GM11168 (cell line): ENCODE data around the gene PGA4.
"Not testable (repeated sequence)": the region's sequence is repeated elsewhere in the genome, so short reads cannot be mapped to it uniquely, and the experiment has no call there.

Source experiments
- in situ Hi-C: fragments of 300-500 bp; cut with MboI; formaldehyde crosslinking; loops from one replicate; pipeline ENCODE4 v1.12.0; 2022; ENCODE audit warnings: low sequenced_read_pairs; ENCODE audit not compliant: unreplicated experiment

Gene PGA4

DNA sequence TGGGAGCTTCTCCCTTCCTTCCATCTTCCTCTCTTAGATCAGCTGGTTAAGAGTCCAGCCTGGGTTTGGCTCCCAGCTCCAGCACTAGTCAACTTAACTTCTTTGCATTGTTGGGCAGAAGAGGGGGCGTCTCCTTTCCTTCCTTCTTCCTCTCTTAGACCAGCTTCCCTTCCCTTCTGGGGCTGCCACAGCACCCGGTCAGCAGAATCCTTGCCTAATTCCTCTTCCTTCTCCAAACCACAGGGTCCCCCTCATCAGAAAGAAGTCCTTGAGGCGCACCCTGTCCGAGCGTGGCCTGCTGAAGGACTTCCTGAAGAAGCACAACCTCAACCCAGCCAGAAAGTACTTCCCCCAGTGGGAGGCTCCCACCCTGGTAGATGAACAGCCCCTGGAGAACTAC lies 19.4 kb downstream of the PGA4 start:
- in situ Hi-C loops = not testable (repeated sequence)

DNA sequence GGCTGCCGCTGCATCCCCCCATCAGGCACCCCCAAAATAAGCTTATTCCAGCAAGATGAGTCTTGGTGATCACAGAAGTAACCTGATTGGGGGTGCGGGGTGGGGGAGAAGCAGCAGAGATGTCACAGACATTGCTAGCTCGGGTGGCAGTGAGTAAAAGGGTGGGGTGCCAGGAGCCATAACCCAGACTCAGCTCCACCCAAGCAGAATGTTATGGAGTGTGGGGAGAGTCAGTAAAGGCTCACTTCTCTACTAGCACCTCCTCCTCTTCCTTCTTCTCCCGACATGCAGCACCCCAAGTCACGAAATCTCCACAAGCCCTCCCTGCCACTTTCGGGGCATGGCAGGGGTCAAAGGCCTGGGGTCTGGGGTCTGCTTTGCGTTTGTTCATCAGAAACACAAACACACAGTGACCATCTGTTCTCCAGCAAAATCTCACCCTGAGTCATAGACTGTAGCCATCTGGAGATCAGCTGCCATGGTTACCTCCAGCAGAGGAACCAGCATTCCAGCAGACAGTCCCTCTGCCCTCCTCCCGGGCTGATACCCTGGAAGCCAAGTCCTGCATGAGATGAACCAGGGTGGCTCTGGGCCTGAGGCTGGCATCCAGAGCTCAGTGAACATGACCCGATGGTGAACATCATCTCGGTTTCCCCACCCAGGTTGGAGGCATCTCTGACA lies 23.3 kb downstream of the PGA4 start:
- in situ Hi-C loops = not testable (repeated sequence)

DNA sequence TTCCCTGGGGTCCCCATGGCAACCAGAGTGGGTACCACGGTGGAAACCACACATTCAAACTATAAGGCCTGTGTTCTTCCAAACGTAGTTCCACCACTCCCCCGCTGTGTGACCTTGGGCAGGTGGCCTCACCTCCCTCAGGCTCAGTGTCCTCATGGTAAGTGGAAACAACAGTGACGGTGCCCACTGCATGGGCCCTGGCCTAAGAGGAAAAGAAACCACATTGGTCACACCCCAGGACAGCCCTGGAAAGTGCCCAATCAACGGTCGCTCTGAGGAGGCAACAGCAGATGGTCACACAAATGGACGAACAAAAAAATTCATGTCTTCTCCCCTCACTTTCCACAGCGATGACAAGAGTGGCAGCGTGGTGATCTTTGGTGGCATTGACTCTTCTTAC lies 25.9 kb downstream of the PGA4 start:
- in situ Hi-C loops = not testable (repeated sequence)

DNA sequence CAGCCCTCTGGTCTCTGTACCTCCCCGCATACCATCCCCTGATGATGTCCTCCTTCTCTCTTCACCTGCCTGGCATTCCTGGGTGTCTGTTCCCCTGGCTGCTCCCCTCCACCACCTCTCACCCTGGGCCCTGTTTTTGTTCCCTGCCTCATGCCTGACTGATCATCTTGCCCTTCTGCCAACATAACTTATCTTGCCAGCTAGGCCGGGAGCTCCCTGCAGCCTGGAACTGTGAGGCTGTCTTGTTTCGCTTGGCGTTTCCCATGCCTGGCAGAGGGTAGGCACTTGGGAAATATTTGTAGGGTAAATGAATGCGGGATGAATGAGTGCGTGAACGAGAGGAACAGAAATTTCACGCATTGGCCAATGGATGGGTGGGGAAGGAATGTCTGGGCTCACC lies 27.1 kb downstream of the PGA4 start:
- in situ Hi-C loops = not testable (repeated sequence)

DNA sequence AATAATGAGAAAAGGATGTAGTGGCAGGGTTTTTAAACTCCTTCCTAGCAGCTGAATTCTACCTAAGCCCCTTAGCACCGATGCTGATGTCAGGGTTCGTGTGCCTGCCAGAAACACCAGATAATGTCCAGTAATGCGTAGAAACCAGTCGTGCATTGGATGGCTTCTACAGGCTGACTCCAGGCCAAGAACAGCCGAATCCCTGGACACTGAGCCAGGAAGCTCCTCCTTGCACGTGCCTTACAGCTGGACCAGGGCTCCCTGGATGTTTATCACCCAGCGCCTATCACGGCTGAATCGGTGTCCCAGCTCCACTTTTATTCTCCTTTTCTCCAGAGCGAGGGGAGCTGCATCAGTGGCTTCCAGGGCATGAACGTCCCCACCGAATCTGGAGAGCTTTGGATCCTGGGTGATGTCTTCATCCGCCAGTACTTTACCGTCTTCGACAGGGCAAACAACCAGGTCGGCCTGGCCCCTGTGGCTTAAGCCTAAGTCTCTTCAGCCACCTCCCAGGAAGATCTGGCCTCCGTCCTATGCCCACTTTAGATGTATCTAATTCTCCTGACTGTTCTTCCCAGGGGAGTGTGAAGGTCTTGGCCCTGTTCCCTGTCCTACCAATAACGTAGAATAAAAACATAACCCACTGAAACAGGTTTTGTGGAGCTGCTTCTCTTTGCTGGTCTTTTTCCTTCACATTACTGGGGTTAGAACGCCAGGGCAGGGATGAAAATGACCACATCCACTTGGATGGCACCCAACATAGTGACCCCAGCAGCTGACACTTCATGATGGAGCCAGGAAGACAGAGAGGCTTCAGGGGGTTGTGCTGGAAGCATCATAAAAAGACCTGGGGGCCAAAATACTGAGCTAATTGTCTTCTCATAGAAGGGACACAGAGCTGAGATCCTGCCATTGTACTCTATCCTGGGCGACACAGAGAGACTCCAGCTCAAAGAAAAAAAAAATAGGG lies 28.9 kb downstream of the PGA4 start:
- in situ Hi-C loops = not testable (repeated sequence)

DNA sequence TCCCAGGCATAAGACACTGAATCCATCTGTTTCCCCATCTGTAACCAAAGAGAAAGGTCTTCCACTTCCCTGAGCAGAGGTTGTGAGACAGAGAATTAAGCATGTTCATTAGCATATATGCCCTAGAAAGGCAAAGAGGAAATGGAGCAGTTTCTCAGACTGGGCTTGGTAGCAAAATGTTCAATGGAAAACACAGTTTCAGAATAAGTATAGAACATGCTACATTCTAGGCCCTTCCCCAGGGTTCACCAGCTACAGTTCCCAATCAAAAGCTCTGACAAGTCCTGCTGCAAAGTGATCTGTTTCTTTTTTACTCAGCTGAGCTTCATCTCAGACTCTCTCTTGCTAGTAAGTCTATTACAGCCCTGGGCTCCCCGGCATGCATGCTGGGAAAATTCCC lies 30.2 kb downstream of the PGA4 start:
- in situ Hi-C loops = not testable (repeated sequence)

DNA sequence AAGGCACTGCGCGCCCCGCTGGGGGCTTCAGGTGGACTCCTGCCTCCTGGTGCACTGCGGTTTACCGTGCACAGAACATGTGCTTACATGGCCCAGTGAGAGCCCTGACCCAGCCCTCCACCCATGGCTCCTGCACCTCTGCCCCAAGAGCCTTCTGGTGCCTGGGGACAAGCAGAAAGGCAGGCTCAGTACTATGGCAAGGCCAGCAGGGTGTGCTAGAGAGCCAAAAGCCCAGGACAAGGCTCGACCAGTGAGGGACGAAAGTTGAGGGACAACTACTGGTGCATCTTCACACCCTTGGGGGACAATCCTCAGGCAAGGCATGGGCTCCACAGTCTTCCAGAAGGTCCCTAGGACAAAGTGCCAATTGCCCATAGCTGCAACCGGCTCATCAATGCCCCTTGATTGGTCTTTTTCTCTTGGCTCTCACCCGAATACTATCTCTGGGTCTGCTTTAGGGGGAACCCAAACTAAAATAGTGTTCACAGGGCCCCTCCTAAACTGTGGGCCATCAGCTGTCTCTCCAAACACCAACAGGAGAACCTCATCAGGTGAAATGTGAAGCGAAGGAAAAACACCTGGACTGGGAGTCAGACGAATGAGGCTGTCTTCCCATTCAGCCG lies 32.4 kb downstream of the PGA4 start:
- in situ Hi-C loops = no loop called here

DNA sequence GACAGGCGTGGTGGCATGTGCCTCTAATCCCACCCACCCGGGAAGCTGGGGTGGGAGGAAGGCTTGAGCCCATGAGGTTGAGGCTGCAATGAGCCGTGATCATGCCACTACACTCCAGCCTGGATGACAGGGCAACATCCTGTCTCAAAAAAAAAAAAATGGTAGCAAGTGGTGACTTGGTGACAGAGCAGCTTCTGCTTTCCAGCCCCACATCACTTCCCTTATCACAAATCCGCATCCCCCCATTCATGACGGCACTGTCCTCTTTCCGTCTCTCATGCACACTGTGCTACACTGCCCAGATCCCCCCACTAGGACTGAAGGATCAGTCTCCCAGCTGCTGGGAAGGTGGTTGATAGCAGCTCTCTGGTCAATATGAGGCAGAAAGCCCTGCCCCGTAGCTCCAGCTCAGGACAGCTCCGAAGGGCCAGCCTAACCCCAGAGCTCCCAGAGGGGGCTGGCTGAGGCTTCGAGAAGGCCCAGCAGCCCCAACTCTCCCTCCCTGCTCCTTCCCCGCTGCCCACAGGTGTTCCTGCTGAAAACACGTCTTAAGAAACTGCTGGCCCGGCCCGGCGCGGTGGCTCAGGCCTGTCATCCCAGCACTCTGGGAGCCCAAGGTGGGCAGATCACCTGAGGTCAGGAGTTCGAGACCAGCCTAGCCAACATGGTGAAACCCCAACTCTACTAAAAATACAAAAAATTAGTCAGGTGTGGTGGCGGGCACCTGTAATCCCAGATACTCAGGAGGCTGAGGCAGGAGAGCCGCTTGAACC lies 34.7 kb downstream of the PGA4 start:
- in situ Hi-C loops = no loop called here

DNA sequence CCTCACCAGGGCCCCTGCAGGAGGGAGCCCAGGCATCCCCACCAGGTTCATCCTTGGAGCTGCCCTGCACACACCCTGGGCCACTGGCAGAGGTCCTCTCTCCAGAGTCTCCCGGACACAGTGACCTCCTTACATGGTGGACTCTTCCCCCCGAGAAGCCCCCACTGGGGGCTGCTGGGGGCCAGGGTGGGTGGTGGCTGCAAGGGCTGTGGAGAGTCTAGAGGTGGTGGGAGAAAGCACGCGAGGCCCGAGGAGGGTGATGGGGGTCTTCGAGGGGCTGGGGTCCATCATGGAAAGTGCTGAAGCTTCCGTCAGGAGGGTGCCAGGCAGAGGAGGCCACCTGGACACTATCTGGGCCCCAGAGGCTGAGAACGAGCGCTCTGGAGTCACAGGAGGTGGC lies 36.4 kb downstream of the PGA4 start:
- in situ Hi-C loops = no loop called here

DNA sequence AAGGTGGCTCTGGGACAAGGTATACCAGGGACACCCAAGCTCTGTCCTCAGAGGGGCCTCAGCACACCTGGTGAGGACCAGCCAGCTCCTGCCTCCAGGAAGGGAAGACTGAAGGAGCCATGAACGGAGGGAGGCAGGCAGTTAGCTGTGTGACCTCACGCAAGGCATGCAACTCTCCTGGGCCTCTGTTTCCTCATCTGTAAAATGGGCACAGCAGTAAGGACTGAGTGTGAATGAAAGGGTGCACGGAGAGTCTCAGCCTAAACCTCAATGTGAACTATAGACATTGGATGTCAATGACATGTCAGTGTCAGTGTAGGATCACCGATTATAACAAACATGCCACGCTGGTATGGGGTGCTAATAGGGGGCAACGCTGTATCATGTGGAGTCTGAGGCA lies 37.2 kb downstream of the PGA4 start:
- in situ Hi-C loops = no loop called here

DNA sequence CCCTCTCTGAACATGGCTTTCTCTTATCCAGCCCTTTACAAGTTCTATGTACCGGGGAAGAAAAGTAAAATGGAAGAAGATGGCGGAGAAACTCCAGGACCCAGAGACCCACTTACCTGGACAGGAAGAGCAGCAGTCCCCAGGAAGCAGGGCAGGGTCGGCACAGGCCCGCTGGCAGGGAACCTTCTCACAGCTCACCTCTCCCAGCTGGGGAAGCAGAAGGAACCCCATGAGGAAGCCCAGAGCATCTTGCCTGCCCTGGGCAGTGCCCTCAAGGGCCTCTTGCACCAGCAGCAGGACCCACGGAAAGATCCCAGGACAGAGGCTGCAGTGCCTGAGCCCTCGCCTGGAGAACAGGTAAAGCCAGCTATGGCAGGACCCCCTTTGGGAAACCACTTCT lies 42.2 kb downstream of the PGA4 start:
- in situ Hi-C loops = no loop called here

DNA sequence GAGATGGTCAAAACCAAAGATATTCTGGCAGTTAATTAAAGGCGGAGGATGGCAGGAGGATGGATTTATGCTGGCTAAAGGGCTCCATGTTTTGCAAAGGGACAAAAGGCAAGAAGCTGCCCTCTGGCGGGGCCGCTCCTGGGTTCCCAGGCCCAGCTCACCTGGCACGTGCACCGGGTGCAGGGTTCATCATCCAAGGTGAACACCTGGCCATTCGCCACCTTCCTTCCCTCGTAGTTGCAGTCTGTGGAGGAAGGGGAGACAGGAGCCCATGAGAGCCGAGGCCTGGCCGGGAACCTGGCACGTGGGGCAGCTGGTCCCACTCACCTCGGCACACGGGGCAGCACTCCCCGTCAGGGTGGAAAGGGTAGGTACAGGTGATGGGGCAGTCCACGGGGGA lies 42.6 kb downstream of the PGA4 start:
- in situ Hi-C loops = no loop called here

DNA sequence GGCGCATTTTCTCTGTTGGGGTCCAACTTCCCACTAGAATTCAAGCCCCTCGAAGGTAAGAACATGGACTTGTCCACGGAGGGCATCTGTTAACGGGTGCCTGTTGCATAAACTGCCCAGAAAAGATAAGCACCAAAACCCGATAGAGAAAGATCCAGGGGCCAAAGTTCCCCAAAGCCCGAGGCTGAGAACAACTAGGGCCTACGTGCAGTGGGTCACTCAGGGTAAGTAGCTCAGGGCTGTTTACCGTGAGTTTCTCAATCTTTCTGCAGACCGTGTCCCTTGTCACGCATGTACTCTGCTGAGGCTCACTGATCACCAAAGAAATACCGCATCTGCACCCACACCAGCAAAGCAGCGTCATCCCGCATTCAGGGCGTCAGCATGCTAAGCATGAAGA lies 43.2 kb downstream of the PGA4 start:
- in situ Hi-C loops = no loop called here

DNA sequence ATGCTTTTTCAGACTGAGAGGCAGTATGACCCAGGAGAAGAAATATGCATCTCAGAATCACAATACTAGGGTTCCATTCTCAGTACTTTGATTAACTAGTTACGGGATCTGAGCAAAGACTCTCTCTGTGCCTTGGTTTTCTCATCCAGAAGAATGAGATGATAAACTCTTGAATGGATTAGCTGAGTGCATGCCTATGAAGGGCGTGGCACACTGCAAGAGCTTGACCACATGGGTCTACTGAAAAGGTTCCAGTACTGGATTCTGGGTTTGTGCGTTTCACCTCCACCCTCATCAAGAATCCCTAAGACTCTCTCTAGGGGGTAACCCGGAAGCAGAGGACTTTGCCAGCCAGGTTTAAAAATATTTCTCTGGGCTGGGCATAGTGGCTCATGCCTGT lies 44.5 kb downstream of the PGA4 start:
- in situ Hi-C loops = no loop called here

DNA sequence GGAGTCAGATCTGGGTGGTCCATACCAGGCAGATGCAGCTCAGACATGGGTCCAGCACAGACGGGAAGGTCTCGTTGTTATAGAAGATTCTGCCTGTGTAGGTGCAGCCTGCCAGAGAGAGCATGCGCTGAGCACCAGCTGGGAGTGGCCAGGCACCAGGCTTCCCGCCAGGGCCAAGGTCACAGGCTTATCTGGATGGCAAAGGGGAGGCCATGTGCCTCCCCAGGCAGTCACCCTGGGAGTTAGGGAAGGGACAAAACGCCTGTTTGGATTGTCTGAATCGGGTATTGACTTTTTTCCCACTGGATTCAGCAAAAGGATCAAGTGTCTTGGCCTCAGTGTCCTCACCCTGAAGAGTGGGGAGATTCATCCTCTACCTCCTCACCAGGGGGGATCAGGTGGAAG lies 45.3 kb downstream of the PGA4 start:
- in situ Hi-C loops = no loop called here

DNA sequence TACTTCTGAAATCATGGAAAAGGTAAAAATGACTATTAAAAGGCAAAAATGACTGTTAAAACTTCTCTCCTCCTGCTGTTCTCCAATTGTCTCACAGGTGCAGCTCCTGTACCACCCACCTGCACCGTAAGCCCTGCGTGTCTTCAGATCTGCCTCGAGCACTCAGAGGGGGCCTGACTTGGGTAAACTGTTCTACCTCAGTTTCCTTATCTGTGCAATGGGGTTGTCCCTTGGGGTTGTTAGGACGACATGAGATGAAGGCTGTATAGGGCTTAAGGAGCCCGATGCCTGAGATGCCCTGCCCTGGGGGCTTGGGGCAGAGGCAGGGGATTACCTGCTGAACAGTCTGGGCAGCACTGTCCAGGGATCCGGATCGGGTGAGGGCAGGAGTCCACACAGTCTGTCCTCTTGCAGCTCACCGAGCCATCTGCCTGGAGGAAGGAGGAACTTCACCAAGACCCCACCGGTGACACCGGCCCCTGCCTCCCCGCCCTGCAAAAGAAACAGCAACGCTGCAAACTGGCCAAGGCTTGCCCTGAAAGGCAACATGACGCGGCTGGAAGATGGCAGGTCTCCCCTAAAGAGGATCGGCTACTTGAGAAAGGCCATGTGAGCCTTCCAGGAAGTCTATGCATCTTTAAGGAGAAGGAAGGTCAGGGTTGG lies 46.6 kb downstream of the PGA4 start:
- in situ Hi-C loops = no loop called here

DNA sequence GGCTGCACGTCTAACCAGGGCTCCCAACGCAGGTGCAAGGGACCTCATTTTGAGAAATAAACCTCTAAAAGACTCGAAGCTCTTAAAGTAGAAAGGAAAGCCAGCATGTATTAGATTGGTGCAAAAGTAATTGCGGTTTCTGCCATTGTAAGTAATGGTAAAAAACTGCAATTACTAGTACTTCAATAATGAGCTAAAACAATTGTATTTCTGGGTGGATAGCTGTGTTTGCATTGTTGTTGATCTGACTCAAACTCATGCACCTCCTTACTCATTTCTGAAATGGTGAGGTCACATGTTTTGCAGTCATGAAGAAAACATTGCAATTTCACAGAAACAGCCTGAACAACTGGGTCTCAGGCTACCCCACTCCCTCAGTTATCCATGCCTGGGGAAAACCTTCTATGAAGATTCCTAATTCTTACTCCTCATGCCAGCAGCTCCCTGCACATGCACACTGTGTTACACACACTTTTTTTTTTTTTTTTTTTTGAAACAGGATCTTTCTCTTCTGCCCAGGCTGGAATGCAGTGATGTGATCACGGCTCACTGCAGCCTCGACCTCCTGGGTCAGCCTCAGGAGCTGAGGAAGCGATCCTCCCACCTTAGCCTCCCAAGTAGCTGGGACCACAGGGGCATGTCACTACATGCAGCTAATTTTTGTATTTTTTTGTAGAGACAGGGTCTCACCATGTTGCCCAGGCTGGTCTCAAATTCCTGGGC lies 48.4 kb downstream of the PGA4 start:
- in situ Hi-C loops = no loop called here

DNA sequence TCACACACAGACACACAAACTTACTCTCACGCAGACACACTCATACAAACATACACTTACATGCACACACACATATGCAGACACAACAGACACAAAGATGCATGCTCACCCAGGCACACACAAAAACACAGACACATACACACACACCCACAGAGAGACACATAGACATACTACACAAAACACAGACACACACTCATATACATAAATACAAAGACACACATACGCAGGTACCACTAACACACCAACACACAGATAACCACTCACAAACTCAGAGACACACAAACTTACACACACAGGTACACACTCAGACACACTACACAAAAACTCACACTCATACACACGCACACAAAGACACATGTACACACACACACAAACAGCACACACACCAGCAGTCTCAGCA lies 50.6 kb downstream of the PGA4 start:
- in situ Hi-C loops = no loop called here
